ENCODE measurements around the gene A4GALT.
"Not testable (repeated sequence)": the region's sequence is repeated elsewhere in the genome, so short reads cannot be mapped to it uniquely, and the experiment has no call there.

The A4GALT gene

GRCh38 chr22:42680648-42681047 is 40.0 kb downstream of the A4GALT start:
- DNase-seq: peak; percentile 93 to 94

GRCh38 chr22:42679691-42680090 is 41.0 kb downstream of the A4GALT start:
- peak in 1 of 2 donors; percentile 42 for DNase-seq

GRCh38 chr22:42678894-42679293 is 41.8 kb downstream of the A4GALT start:
- no peak for DNase-seq

- not testable (repeated sequence) for DNase-seq
Measured at GRCh38 chr22:42677936-42678335, 42.7 kb downstream of the A4GALT start.

GRCh38 chr22:42676059-42676607 is 44.5 kb downstream of the A4GALT start:
- DNase-seq: no peak

- DNase-seq: peak; percentile 50 to 71
Measured at GRCh38 chr22:42673898-42674401, 46.7 kb downstream of the A4GALT start.

- DNase-seq: not testable (repeated sequence)
Measured at GRCh38 chr22:42673071-42673470, 47.6 kb downstream of the A4GALT start.

- peak; percentile 52 to 63 for DNase-seq
Measured at GRCh38 chr22:42670921-42671709, 49.6 kb downstream of the A4GALT start.

GRCh38 chr22:42670046-42670445 is 50.6 kb downstream of the A4GALT start:
- no peak for DNase-seq

GRCh38 chr22:42666393-42666792 is 54.3 kb downstream of the A4GALT start:
- DNase-seq: not testable (repeated sequence)

GRCh38 chr22:42664976-42665831 is 55.5 kb downstream of the A4GALT start:
- no peak for DNase-seq

- DNase-seq: peak; percentile 72
Measured at GRCh38 chr22:42661985-42662831, 58.5 kb downstream of the A4GALT start.

GRCh38 chr22:42656578-42656977 is 64.1 kb downstream of the A4GALT start:
- no peak for DNase-seq

GRCh38 chr22:42655693-42656092 is 65.0 kb downstream of the A4GALT start:
- DNase-seq: no peak

GRCh38 chr22:42654436-42655073 is 66.1 kb downstream of the A4GALT start:
- DNase-seq: no peak

- DNase-seq: no peak
Measured at GRCh38 chr22:42653999-42654398, 66.7 kb downstream of the A4GALT start.

GRCh38 chr22:42651134-42651533 is 69.5 kb downstream of the A4GALT start:
- DNase-seq: no peak

GRCh38 chr22:42649246-42650099 is 71.2 kb downstream of the A4GALT start, which contains the start of gene CYB5R3:
Gene CYB5R3 (minus strand): TSS chr22:42649392. CDS start chr22:42649315, 77 bp downstream.
- peak; percentile 77 to 87 for DNase-seq

- DNase-seq: peak; percentile 42 to 52
Measured at GRCh38 chr22:42648368-42649245, 72.1 kb downstream of the A4GALT start.

GRCh38 chr22:42648017-42648367 is 72.7 kb downstream of the A4GALT start:
- no peak for DNase-seq

All from inflammatory macrophage (primary cell).